HG02885 (cell line): ENCODE results near the gene SDK1.

Experiments used
- ATAC-seq: cut with Tn5 transposase; IDR thresholded peaks from one replicate; pipeline ENCODE4 v1.9.1; 2021; ENCODE audit warnings: mild to moderate bottlenecking; ENCODE audit not compliant: unreplicated experiment, poor library complexity

Gene SDK1

GRCh38 chr7:4018601-4019316 is 717.7 kb downstream of the SDK1 start:
- no peak for ATAC-seq

GRCh38 chr7:4020086-4020485 is 719.0 kb downstream of the SDK1 start:
- no peak for ATAC-seq

- no peak for ATAC-seq
These were observed 720.4 kb downstream of the SDK1 start for GRCh38 chr7:4021413-4021812.

GRCh38 chr7:4022265-4022664 is 721.2 kb downstream of the SDK1 start:
- ATAC-seq = no peak

- no peak for ATAC-seq
These were observed 722.5 kb downstream of the SDK1 start for GRCh38 chr7:4023502-4023901.

DNA sequence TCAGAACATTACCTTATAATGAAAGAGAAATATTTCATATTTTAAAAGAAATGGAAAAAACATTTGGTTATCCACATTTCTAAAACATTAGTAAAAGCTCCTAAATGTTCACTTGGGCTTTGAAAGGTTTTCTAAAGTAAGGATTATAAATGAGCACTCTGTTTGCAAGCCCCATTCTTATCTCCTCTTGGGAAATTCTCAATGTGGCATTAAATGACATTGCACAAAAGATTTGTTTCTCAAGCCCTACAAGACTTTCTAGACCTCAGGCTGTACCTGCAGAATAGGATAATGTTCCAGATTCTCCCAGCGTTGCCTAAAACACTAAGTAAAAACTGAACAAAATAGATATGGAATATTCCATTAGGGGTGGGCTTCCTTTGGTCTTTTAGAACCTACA is 723.1 kb downstream of the SDK1 start:
- no peak for ATAC-seq

- no peak for ATAC-seq
These were observed 723.8 kb downstream of the SDK1 start for GRCh38 chr7:4024806-4025205.

DNA sequence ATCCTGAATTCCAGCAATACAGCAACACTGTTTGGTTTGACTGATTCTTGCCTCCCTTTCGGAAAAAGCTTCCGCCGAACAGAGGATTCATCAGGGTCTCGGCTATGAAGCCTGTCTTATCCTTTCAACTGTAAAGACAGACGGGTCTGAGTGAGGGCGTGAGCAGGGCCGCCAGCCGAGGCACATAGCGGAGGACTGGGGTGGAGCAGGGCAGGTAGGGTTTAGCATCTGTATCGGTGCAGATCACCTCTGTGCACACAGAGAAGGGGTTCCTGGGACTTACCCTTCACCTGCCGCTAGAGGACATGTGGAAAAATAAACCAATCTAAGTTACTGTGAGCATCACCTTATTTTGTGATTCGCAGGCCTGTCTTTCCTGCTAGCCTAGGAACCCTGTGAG is 724.2 kb downstream of the SDK1 start:
- ATAC-seq = no peak

GRCh38 chr7:4025694-4026615 is 724.9 kb downstream of the SDK1 start:
- ATAC-seq = no peak

- no peak for ATAC-seq
These were observed 726.0 kb downstream of the SDK1 start for GRCh38 chr7:4026941-4027486.

DNA sequence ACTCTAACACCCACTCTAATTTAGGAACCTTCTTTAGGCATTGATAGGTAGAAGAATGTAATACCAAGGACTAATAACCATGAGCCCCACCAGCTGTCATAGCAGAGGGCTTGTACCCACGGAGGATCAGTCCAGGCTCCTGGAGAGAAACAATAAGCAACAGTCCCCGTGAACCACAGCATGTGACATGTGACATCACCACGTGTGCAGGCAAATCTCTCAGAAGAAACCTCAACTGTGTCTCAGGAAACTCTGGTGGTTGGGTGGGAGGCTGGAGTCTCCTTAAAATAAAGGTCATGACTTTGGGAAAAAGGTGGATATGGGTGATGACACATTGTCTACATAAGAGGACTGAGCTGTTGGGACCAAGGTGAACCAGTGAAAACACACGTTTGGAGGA is 727.2 kb downstream of the SDK1 start:
- ATAC-seq = no peak

DNA sequence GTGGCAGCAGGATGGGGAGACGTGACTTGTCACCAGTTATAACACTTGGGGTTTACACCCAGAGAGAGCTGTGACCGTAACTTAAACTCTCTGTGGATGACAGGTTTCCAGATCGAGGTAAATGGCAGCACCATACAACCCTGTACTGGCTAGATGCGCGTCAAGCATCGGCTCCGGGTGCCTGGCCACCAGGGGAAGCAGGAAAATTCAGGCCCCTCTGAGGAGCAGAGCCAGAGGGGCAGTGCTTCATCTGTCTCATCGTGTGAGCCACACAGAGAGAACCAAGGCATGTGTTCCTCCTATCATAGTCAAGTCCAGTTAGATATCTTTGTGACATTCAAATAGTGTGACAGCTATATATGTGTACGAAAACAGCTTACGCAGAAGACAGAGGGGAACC is 728.9 kb downstream of the SDK1 start:
- no peak for ATAC-seq

- no peak for ATAC-seq
These were observed 729.4 kb downstream of the SDK1 start for GRCh38 chr7:4030346-4030950.

DNA sequence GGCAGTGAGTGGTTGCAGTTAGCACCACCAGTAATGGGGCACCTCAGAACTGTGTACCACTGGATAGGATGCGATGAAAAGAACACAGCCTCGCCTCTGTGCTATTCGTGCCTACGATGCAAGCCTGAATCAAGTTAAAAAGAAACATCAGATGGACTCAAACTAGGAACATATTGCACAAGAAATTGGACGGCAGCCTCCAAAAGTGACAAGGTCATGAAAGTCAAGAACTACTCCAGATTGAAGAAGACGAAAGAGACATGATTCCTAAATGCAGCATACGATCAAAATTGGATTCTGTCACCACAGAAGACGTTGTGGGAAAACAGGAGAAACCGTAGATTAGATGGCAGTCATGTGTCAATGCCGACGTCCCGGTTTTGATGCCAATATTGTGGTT is 732.9 kb downstream of the SDK1 start:
- no peak for ATAC-seq

DNA sequence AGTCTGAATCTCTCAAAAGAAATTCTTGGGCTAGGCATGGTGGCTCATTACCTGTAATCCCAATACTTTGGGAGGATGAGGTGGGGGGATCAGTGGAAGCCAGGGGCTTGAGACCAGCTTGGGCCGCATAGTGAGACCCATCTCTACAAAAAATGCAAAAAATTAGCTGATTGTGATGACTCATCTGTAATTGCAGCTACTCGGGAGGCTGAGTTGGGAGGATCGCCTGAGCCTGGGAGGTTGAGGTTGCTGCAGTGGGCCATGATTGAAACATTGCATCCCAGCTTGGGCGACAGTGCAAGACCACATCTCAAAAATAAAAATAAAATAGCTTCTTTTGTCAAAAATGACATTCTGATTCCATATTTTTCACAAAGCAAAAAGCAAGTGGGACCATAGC is 736.3 kb downstream of the SDK1 start:
- no peak for ATAC-seq

- no peak for ATAC-seq
These were observed 736.8 kb downstream of the SDK1 start for GRCh38 chr7:4037877-4038276.

DNA sequence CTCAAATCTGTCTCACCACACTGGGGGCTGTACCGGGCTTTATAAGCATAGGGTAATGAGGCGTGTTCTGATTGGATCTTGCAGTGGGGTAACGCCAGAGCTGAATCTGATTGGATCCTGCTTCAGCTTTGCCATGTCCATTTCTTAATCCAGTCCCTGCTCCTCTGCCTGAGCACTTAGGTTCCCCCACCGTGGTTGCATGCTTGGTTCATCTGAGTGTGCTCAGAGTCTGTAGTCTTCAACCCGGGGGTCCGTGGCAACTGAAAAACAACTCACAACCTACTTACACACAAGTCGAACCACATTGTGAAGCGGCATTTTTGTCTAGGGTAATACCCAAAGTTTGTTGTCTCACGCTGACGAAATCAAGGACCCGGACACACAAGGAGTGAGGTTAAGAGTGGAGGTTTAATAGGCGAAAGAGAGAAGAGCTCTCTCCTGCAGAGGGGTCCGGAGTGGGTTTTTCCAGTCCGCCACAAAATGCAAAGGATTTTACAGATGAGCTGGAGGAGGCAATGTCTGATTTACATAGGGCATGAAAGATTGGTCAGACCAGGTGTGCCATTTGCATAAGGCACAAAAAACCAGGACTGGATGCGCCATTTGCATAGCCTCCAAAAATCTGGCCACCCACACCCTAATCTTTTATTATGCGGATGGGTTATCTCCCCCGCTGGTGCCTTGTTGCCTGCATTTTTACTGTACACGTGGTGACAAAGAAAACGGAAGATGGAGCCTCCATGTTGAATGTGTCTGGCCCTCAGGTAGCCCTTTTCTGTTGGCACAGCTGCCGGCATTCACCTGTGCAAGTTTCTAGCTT is 739.3 kb downstream of the SDK1 start:
- ATAC-seq = no peak

DNA sequence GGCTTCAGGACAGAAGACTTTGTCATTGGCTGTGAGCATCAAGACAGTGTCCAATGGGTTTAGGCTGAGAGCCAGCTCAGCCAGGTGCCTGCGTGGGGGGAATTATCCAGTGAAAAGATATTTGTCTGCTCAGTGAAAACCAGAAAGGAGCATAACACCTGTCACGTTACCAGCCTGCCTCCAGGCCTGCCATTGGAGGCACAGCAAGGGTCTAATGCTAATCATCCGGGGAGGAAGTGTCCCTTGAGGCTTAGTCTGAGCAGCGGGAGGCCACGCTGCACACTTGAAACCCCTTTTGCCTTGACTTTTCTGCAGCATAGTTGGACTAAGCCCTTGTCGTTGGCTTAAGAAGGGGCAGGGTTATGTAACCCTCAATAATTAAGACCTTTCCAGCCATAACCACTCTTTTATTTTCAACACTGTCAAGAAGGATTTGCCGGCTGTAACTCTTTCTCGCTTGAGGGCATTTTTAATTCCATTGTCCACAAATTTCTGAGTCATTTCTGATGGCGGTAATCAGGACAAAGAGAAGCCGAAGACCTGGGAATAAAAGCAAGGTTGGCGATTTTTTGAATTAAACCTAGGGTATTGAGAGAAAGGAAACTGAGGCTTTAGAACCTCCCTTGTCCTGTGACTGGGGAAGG is 741.5 kb downstream of the SDK1 start:
- ATAC-seq = no peak

GRCh38 chr7:4043988-4044387 is 742.9 kb downstream of the SDK1 start:
- ATAC-seq = no peak

DNA sequence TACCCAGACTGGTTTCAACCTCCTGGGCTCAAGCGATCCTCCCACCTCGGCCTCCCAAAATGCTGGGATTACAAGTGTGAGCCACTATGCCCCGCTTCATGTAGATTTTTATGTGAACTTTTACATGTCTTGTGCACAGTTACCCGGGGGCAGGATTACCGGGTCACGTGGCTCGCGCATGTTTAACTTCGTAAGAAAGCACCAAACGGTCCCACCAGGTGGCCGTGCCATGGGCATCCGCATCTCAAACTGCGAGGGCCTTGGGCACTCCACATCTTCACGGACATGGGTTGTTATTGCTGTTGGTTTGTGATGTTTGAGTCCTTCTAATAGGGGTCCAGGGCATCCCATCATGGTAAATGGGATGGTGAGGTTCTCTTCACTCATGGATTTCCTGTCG is 744.4 kb downstream of the SDK1 start:
- ATAC-seq = no peak
